ENCODE measurements around the gene C12orf56. TPM values are rescaled to one million over a fixed set of nuclear protein-coding genes. Genes with fewer than 3 reads are reported as not detected.

C12orf56 gene
- total RNA-seq, 3 donors from 2014 or later: not detected

DNA sequence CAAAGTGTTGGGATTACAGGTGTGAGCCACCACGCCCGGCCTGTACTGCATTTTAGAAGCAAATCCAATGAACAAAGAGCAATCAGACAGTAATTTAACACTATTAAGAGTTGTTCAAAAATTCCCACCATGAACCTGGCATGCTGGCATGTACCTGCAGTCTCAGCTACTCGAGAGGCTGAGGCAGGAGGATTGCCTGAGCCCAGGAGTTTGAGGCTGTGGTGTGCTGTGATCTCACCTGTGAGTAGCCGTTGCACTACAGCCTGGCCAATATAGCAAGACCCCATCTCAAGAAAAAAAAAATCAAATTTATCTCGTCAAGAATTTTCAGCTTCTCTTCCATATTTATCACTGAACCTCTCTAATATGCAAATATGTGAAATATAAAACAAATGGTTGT, 128.7 kb downstream of the C12orf56 start:
- Mint-ChIP-seq H3K4me1 (ENCODE audit: low read depth) (no peaks in the 10 kb centered on the region), H3K27me3 (ENCODE audit: low read depth) (peaks cover 6% of the 10 kb centered on the region), H3K4me3 (no peak overlapping the region), H3K36me3 (ENCODE audit: insufficient read depth) (no peaks in the 10 kb centered on the region), H3K9me3 (no peaks in the 10 kb centered on the region)
- ATAC-seq (no peak), DNase-seq (no peak)

DNA sequence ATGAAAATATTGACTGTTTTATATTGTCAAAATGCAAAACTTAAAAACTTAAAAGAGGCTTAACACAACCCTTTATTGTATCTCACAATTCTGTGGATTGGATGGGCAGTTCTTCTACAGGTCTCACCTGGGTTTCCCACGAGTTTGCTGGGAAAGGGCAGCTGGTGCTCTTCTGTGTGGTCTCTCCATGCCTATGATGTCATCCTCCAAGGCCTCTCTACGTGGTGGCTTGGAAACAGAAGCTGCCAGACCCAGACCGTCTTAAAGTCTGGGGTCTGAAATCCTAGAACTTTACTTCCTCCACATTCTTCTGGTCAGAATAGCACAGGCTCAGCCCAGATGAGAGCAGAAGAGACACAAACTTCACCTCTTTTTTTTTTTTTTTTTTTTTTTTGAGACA, 132.0 kb downstream of the C12orf56 start:
- H3K9me3 Mint-ChIP-seq: no peaks in the 10 kb centered on the region
- no peak for ATAC-seq
- H3K27me3 Mint-ChIP-seq (ENCODE audit: low read depth): no peaks in the 10 kb centered on the region
- DNase-seq: no peak
- no peaks in the 10 kb centered on the region for H3K36me3 Mint-ChIP-seq (ENCODE audit: insufficient read depth)
- H3K4me1 Mint-ChIP-seq (ENCODE audit: low read depth): no peaks in the 10 kb centered on the region
- H3K4me3 Mint-ChIP-seq: no peak overlapping the region

DNA sequence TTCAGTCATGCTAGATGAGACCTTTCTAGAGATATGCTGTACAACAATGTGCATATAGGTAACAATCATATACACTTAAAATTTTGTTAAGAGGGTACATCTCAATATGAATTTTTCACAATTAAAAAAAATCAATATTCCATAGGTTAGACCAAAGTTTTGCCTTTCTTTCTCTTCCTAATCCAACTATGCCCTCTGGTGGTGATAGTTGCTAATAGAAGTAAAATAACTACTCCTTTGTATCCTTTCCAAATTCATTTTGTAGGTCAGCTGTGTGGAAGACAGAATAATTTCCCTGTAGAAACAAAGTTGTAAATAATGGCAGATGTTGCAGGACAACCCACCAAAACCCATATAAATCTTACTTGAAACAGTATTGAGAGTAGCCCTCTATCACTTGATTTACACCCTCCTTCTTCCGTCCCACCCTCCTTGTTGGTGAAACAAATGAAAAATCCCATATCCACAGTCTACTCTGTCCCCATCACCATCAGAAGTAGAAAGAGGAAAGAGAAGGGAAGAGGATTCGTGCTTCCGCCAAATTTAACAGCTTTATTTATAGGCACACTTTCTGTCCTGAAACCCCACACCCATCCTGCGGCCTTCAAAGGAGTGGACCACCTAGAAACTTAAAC, 134.3 kb downstream of the C12orf56 start:
- H3K4me3 Mint-ChIP-seq: no peak overlapping the region
- no peaks in the 10 kb centered on the region for H3K4me1 Mint-ChIP-seq (ENCODE audit: low read depth)
- no peaks in the 10 kb centered on the region for H3K9me3 Mint-ChIP-seq
- H3K36me3 Mint-ChIP-seq (ENCODE audit: insufficient read depth): no peaks in the 10 kb centered on the region
- ATAC-seq (no peak), DNase-seq (no peak)
- H3K27me3 Mint-ChIP-seq (ENCODE audit: low read depth): no peaks in the 10 kb centered on the region

GRCh38 chr12:64255249-64255648, 135.3 kb downstream of the C12orf56 start:
- H3K4me3 Mint-ChIP-seq: no peak overlapping the region
- no peaks in the 10 kb centered on the region for H3K4me1 Mint-ChIP-seq (ENCODE audit: low read depth)
- H3K27me3 Mint-ChIP-seq (ENCODE audit: low read depth): no peaks in the 10 kb centered on the region
- no peaks in the 10 kb centered on the region for H3K36me3 Mint-ChIP-seq (ENCODE audit: insufficient read depth)
- no peak for ATAC-seq
- H3K9me3 Mint-ChIP-seq: no peaks in the 10 kb centered on the region
- no peak for DNase-seq

DNA sequence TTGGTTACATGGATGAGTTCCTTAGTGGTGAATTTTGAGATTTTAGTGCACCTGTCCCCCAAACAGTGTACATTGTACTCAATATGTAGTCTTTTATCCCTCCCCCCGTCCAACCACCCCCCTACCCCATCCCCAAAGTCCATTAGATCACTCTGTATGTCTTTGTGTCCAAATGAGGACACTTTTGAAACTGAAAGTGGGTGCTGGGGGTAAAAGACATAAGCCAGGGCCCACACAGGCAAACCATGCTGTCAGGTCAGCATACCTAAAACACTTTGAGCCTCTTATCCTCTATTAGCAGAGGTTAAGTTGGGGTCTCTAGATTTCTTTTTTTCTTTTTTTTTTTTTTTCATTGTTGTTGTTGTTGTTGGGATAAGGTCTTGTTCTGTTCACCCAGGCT, 137.2 kb downstream of the C12orf56 start:
- DNase-seq (no peak), ATAC-seq (no peak)
- no peaks in the 10 kb centered on the region for H3K9me3 Mint-ChIP-seq
- no peaks in the 10 kb centered on the region for H3K4me1 Mint-ChIP-seq (ENCODE audit: low read depth)
- H3K4me3 Mint-ChIP-seq: no peak overlapping the region
- no peaks in the 10 kb centered on the region for H3K27me3 Mint-ChIP-seq (ENCODE audit: low read depth)
- no peaks in the 10 kb centered on the region for H3K36me3 Mint-ChIP-seq (ENCODE audit: insufficient read depth)

DNA sequence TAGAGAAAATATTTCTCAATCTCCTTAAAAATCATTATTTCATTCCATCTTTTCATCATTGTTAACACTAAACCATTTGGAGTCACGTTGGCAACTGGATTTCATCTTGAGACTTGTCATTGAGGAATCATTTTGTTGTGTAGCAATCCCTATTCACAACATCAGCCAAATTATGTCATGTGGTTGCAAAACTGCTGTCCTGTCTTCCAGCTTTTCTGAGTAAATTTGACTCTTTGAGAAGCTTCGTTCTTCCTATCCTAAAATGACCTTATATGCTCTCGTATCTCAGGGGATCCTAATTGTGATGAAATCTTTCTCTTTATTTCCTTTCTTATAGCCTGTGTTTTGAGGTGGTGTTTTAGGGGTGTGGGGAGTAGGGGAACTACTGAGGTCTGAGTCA, 137.9 kb downstream of the C12orf56 start:
- H3K4me3 Mint-ChIP-seq: no peak overlapping the region
- DNase-seq (no peak), ATAC-seq (no peak)
- H3K4me1 Mint-ChIP-seq (ENCODE audit: low read depth): no peaks in the 10 kb centered on the region
- no peaks in the 10 kb centered on the region for H3K36me3 Mint-ChIP-seq (ENCODE audit: insufficient read depth)
- H3K9me3 Mint-ChIP-seq: no peaks in the 10 kb centered on the region
- H3K27me3 Mint-ChIP-seq (ENCODE audit: low read depth): no peaks in the 10 kb centered on the region

- H3K4me3 Mint-ChIP-seq: no peak overlapping the region
- no peaks in the 10 kb centered on the region for H3K4me1 Mint-ChIP-seq (ENCODE audit: low read depth)
- ATAC-seq: no peak
Observed at GRCh38 chr12:64243809-64244208, 146.7 kb downstream of the C12orf56 start.

DNA sequence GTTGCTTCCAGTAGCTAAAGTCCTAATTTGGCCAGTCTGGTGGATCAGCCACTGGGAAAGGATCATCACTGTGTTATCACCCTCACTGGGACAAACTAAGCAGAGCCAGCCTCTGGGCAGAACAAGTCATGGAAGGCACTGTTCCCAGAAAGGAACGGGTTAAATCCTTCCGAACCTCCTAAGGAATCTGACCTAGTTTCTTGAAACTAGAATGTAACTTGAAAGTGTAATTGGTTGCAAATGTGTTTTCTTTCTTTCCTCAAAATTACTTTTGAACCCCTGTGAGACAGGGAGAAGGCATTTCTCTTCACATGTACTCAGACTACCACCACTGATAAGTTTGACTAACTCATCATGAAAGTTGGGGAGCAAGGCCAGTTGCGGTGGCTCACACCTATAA, 149.8 kb downstream of the C12orf56 start:
- no peaks in the 10 kb centered on the region for H3K9me3 Mint-ChIP-seq
- H3K27me3 Mint-ChIP-seq (ENCODE audit: low read depth): peaks cover 6% of the 10 kb centered on the region
- no peak for DNase-seq
- no peak for ATAC-seq
- H3K4me3 Mint-ChIP-seq: no peak overlapping the region
- H3K4me1 Mint-ChIP-seq (ENCODE audit: low read depth): no peaks in the 10 kb centered on the region
- no peaks in the 10 kb centered on the region for H3K36me3 Mint-ChIP-seq (ENCODE audit: insufficient read depth)

More at GRCh38 chr12:64243809-64244208, 146.7 kb downstream of the C12orf56 start:
- Mint-ChIP-seq H3K36me3 (ENCODE audit: insufficient read depth) (no peaks in the 10 kb centered on the region), H3K9me3 (no peaks in the 10 kb centered on the region), H3K27me3 (ENCODE audit: low read depth) (no peaks in the 10 kb centered on the region)
- no peak for DNase-seq

- no peak for DNase-seq
- Mint-ChIP-seq H3K36me3 (ENCODE audit: insufficient read depth) (no peaks in the 10 kb centered on the region), H3K4me1 (ENCODE audit: low read depth) (no peaks in the 10 kb centered on the region), H3K9me3 (no peaks in the 10 kb centered on the region), H3K4me3 (no peak overlapping the region), H3K27me3 (ENCODE audit: low read depth) (peaks cover 16% of the 10 kb centered on the region)
- ATAC-seq: no peak
Observed at GRCh38 chr12:64237382-64237781, 153.2 kb downstream of the C12orf56 start.

GRCh38 chr12:64236549-64236948, 154.0 kb downstream of the C12orf56 start:
- Mint-ChIP-seq H3K4me3 (no peak overlapping the region), H3K36me3 (ENCODE audit: insufficient read depth) (no peaks in the 10 kb centered on the region)
- no peak for ATAC-seq

GRCh38 chr12:64232196-64232595, 158.4 kb downstream of the C12orf56 start:
- H3K4me3 Mint-ChIP-seq: no peak overlapping the region
- ATAC-seq: no peak
- H3K36me3 Mint-ChIP-seq (ENCODE audit: insufficient read depth): no peaks in the 10 kb centered on the region
- DNase-seq: no peak
- peaks cover 32% of the 10 kb centered on the region for H3K27me3 Mint-ChIP-seq (ENCODE audit: low read depth)
- no peaks in the 10 kb centered on the region for H3K9me3 Mint-ChIP-seq
- no peaks in the 10 kb centered on the region for H3K4me1 Mint-ChIP-seq (ENCODE audit: low read depth)

More at GRCh38 chr12:64236549-64236948, 154.0 kb downstream of the C12orf56 start:
- H3K9me3 Mint-ChIP-seq: no peaks in the 10 kb centered on the region
- H3K27me3 Mint-ChIP-seq (ENCODE audit: low read depth): peaks cover 16% of the 10 kb centered on the region
- DNase-seq: no peak
- no peaks in the 10 kb centered on the region for H3K4me1 Mint-ChIP-seq (ENCODE audit: low read depth)

GRCh38 chr12:64229796-64230195, 160.8 kb downstream of the C12orf56 start:
- DNase-seq (no peak), ATAC-seq (no peak)
- peaks cover 28% of the 10 kb centered on the region for H3K27me3 Mint-ChIP-seq (ENCODE audit: low read depth)
- no peak overlapping the region for H3K4me3 Mint-ChIP-seq
- H3K36me3 Mint-ChIP-seq (ENCODE audit: insufficient read depth): no peaks in the 10 kb centered on the region
- no peaks in the 10 kb centered on the region for H3K9me3 Mint-ChIP-seq
- no peaks in the 10 kb centered on the region for H3K4me1 Mint-ChIP-seq (ENCODE audit: low read depth)

GRCh38 chr12:64229240-64229639, 161.3 kb downstream of the C12orf56 start:
- Mint-ChIP-seq H3K9me3 (no peaks in the 10 kb centered on the region), H3K4me3 (no peak overlapping the region), H3K4me1 (ENCODE audit: low read depth) (no peaks in the 10 kb centered on the region), H3K36me3 (ENCODE audit: insufficient read depth) (no peaks in the 10 kb centered on the region), H3K27me3 (ENCODE audit: low read depth) (peaks cover 25% of the 10 kb centered on the region)
- DNase-seq (no peak), ATAC-seq (no peak)

DNA sequence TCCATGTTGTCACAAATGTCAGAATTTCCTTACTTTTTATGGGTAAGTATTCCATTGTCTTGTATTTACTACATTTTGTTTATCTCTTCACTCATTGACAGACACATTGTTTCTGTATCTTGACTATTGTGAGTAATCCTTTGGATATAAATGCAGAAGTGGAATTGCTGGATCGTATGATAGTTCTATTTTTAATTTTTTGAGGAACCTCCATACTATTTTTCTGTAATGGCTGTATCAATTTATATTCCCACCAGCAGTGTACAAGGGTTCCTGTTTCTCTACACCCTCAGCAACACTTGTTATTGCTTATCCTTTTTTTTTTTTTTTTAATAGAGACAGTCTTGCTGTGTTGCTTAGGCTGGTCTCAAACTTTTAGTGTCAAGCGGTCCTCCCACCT, 164.9 kb downstream of the C12orf56 start:
- H3K9me3 Mint-ChIP-seq: no peaks in the 10 kb centered on the region
- ATAC-seq: no peak
- H3K27me3 Mint-ChIP-seq (ENCODE audit: low read depth): peaks cover 21% of the 10 kb centered on the region
- no peak for DNase-seq
- H3K36me3 Mint-ChIP-seq (ENCODE audit: insufficient read depth): no peaks in the 10 kb centered on the region
- H3K4me3 Mint-ChIP-seq: no peak overlapping the region
- peaks cover 8% of the 10 kb centered on the region for H3K4me1 Mint-ChIP-seq (ENCODE audit: low read depth)

DNA sequence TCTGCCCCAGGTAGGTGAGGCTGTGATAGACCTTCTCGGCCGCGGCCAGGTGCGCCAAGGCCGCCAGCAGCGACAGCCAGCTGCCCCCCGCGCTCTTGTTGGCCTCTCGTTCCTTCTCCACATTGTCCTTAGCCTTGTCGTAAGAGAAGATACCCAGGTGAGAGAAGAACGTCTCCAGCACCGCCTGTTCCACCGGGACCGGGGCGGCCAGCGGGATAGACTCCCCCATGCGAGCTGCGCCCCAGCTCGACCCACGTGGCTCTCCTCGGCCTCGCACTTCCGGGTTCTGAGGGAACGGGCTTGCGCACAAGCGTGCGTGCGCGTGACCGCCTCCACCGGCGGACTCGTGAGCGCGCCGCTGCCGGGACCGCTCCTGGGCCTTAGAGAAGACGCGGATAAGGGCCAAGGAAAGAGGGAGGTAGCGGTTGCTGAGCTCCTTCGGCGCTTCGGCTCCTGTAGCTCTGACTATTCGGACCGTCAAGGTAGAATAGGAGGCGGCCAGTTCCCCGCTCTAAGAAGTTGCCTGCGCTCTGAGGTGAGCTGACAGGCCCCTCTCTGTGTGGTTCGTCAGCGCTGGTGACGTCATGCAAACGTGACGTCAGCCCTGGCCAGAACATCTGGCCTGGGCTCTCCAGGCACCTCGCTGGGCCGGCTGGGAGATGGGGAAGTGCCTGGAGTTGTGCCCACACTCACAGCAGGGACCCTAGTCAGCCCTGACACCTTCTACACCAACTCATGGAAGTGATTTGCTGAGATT, 168.4 kb downstream of the C12orf56 start, which contains the start of gene KICS2:
Gene KICS2 (minus strand): TSS at position 288 of the 757 bp plus-strand sequence. CDS start 59 bp downstream, at position 229.
- ATAC-seq (peak; percentile 95 to 96), DNase-seq (peak; percentile 90)
- Mint-ChIP-seq H3K9me3 (no peaks in the 10 kb centered on the region), H3K4me3 (peak within 1 kb of the TSS; percentile 95), H3K27me3 (ENCODE audit: low read depth) (peaks cover 4% of the 10 kb centered on the region), H3K36me3 (ENCODE audit: insufficient read depth) (no peaks in the 10 kb centered on the region), H3K4me1 (ENCODE audit: low read depth) (peaks cover 23% of the 10 kb centered on the region)

Measured in activated T-cell treated with anti-CD3 and anti-CD28 coated beads, Interleukin-2, amount 50 U/mL, for 4 hours (primary cell).